ENCODE measurements around the gene PXDC1. TPM values are rescaled to one million over a fixed set of nuclear protein-coding genes. Genes with fewer than 3 reads are reported as not detected.
"Not testable (repeated sequence)": the region's sequence is repeated elsewhere in the genome, so short reads cannot be mapped to it uniquely, and the experiment has no call there.

PXDC1 gene
- total RNA-seq, 1 donor from 2014 or later, result 41.0 TPM

DNA sequence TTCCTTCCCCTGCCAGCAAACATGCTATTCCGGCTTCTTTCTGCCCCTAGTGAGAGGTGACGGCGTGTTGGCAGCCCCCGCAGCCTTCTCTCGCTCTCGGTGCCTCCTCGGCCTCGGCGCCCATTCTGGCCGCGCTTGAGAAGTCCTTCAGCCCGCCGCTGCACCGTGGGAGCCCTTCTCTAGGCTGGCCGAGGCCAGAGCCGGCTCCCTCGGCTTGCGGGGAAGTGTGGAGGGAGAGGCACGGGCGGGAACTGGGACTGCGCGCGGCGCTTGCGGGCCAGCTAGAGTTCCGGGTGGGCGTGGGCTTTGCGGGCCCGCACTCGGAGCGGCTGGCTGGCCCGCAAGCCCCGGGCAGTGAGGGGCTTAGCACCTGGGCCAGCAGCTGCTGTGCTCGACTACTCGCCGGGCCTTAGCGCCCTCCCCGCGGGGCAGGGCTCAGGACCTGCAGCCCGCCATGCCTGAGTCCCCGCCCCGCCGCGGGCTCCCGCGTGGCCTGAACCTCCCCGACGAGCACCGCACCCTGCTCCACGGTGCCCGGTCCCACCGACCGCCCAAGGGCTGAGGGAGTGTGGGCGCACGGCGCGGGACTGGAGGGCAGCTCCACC, 20.0 kb upstream of the PXDC1 start:
- no peak for DNase-seq (ENCODE audit: low spot score)
- Mint-ChIP-seq H3K27me3 (ENCODE audit: unreplicated experiment) (peaks cover 3% of the 10 kb centered on the region), H3K4me1 (ENCODE audit: unreplicated experiment) (peaks cover 6% of the 10 kb centered on the region), H3K9me3 (ENCODE audit: unreplicated experiment) (no peaks in the 10 kb centered on the region), H3K27ac (ENCODE audit: unreplicated experiment) (no peak overlapping the region), H3K4me3 (ENCODE audit: unreplicated experiment) (no peak overlapping the region), H3K36me3 (ENCODE audit: low read depth, unreplicated experiment) (no peaks in the 10 kb centered on the region)
- TF ChIP-seq, protein P1, sequence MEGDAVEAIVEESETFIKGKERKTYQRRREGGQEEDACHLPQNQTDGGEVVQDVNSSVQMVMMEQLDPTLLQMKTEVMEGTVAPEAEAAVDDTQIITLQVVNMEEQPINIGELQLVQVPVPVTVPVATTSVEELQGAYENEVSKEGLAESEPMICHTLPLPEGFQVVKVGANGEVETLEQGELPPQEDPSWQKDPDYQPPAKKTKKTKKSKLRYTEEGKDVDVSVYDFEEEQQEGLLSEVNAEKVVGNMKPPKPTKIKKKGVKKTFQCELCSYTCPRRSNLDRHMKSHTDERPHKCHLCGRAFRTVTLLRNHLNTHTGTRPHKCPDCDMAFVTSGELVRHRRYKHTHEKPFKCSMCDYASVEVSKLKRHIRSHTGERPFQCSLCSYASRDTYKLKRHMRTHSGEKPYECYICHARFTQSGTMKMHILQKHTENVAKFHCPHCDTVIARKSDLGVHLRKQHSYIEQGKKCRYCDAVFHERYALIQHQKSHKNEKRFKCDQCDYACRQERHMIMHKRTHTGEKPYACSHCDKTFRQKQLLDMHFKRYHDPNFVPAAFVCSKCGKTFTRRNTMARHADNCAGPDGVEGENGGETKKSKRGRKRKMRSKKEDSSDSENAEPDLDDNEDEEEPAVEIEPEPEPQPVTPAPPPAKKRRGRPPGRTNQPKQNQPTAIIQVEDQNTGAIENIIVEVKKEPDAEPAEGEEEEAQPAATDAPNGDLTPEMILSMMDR (IDR thresholded peaks at IDR 0.05; ENCODE audit: unreplicated experiment), result no peak

DNA sequence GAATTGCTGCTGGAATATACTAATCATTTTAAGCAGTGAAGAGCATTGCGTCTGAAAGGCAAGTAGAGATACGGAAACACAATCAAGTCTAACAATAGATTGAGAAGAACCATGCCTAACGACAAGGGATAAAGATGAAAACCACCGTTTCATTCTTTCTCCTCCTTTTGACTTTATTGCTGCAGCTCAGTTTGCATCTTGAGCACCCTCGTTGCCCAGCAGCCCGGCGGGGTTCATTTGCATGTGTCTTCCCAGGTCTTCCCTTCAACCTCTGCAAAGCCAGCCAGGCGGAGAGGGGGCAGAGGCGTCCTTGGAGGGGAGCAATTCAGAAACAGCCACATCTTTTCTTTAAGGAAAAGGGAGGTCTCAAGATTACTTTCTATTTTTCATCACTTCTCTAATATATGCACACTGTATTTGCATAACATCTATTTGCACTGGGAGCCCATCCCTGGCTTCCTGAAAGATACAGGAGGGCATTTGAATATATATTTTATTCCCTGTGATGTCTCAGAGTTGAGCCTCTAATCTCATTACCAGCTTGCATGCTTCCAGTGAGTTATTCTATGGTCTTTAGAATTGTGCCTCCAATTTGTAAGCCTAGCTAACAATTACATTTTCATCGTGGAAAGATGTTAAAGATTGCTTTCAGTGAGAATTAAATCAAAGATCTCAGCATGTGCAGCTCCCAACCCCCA, 18.7 kb upstream of the PXDC1 start:
- H3K27me3 Mint-ChIP-seq (ENCODE audit: unreplicated experiment), result peaks cover 2% of the 10 kb centered on the region
- no peak overlapping the region for H3K4me3 Mint-ChIP-seq (ENCODE audit: unreplicated experiment)
- H3K4me1 Mint-ChIP-seq (ENCODE audit: unreplicated experiment), result peaks cover 14% of the 10 kb centered on the region
- TF ChIP-seq, protein P1 (IDR thresholded peaks at IDR 0.05; ENCODE audit: unreplicated experiment), result no peak
- no peak for DNase-seq (ENCODE audit: low spot score)
- no peaks in the 10 kb centered on the region for H3K9me3 Mint-ChIP-seq (ENCODE audit: unreplicated experiment)
- no peak overlapping the region for H3K27ac Mint-ChIP-seq (ENCODE audit: unreplicated experiment)
- H3K36me3 Mint-ChIP-seq (ENCODE audit: low read depth, unreplicated experiment), result no peaks in the 10 kb centered on the region

DNA sequence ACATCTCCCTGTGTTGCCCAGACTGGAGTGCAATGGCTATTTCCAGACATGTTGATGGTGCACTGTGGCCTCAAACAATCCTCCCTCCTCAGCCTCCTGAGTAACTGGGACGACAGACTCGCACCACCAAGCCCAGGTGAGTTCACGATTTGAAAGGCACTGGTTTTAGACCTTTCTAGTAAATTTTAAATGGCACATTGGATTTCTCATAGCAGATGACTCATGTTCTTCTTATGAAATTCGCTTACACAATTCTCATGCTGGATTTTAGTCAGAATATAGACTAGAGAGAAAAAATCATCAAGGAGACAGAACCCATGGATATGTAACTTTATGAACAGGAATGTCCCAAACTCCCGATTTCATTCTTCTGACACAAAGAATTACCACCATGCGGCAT, 18.1 kb upstream of the PXDC1 start:
- DNase-seq (ENCODE audit: low spot score), result no peak
- H3K27me3 Mint-ChIP-seq (ENCODE audit: unreplicated experiment), result peaks cover 2% of the 10 kb centered on the region
- peaks cover 17% of the 10 kb centered on the region for H3K4me1 Mint-ChIP-seq (ENCODE audit: unreplicated experiment)
- H3K4me3 Mint-ChIP-seq (ENCODE audit: unreplicated experiment), result no peak overlapping the region
- no peak overlapping the region for H3K27ac Mint-ChIP-seq (ENCODE audit: unreplicated experiment)
- H3K9me3 Mint-ChIP-seq (ENCODE audit: unreplicated experiment), result no peaks in the 10 kb centered on the region
- TF ChIP-seq, protein P1 (IDR thresholded peaks at IDR 0.05; ENCODE audit: unreplicated experiment), result no peak
- no peaks in the 10 kb centered on the region for H3K36me3 Mint-ChIP-seq (ENCODE audit: low read depth, unreplicated experiment)

DNA sequence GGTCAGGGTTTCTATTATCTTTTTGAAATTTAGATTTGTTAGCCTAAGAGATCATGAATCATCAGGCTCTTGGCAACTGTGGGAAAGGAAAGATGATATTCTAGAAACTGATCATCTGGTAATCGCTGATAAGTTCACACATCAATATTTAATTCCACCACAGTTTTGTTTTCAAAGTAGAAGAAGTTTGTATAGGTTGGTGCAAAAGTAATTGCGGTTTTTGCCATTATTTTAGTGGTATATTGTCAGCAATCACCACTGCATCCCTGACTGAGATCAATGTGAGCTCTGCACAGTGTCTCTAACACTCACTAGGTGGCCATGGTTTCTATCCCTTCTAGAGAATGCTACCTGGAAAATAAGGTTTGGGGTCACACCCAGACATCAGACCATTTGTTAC, 17.0 kb upstream of the PXDC1 start:
- Mint-ChIP-seq H3K9me3 (ENCODE audit: unreplicated experiment) (no peaks in the 10 kb centered on the region), H3K36me3 (ENCODE audit: low read depth, unreplicated experiment) (no peaks in the 10 kb centered on the region), H3K27ac (ENCODE audit: unreplicated experiment) (no peak overlapping the region), H3K27me3 (ENCODE audit: unreplicated experiment) (peaks cover 2% of the 10 kb centered on the region), H3K4me3 (ENCODE audit: unreplicated experiment) (no peak overlapping the region), H3K4me1 (ENCODE audit: unreplicated experiment) (peaks cover 17% of the 10 kb centered on the region)
- no peak for DNase-seq (ENCODE audit: low spot score)
- TF ChIP-seq, protein P1 (IDR thresholded peaks at IDR 0.05; ENCODE audit: unreplicated experiment), result no peak

DNA sequence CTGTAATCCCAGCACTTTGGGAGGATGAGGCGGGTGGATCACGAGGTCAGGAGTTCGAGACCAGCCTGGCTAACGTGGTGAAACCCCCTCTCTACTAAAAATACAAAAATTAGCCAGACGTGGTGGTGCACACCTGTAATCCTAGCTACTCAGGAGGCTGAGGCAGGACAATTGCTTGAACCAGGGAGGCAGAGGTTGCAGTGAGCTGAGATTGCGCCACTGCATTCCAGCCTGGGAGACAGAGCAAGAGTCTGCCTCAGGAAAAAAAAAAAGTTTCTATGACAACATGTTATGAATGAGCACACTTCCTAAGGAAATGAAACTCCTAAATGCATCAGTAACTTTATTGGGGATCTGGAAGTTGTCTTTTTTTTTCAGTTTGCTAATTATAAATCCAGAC, 16.0 kb upstream of the PXDC1 start:
- H3K9me3 Mint-ChIP-seq (ENCODE audit: unreplicated experiment); H3K36me3 Mint-ChIP-seq (ENCODE audit: low read depth, unreplicated experiment); H3K27me3 Mint-ChIP-seq (ENCODE audit: unreplicated experiment); H3K4me3 Mint-ChIP-seq (ENCODE audit: unreplicated experiment); DNase-seq (ENCODE audit: low spot score): not testable (repeated sequence)
- H3K27ac Mint-ChIP-seq (ENCODE audit: unreplicated experiment), result peak overlapping the region; percentile 74
- peaks cover 17% of the 10 kb centered on the region for H3K4me1 Mint-ChIP-seq (ENCODE audit: unreplicated experiment)
